ENCODE results near the gene SLC22A1. TPM values are rescaled to one million over a fixed set of nuclear protein-coding genes. Genes with fewer than 3 reads are reported as not detected.
"Not testable (repeated sequence)": the region's sequence is repeated elsewhere in the genome, so short reads cannot be mapped to it uniquely, and the experiment has no call there.

SLC22A1 gene
- total RNA-seq, 1 donor from 2014 or later: 3.2 TPM

- Histone ChIP-seq H3K4me3 (ENCODE audit: insufficient read depth, low read depth, low read length) (no peak overlapping the region), H3K9me3 (ENCODE audit: insufficient read depth, low read depth, low read length) (no peaks in the 10 kb centered on the region), H3K27me3 (ENCODE audit: insufficient read depth, low read length) (no peaks in the 10 kb centered on the region), H3K36me3 (ENCODE audit: insufficient read depth, low read length) (no peaks in the 10 kb centered on the region), H3K4me1 (ENCODE audit: insufficient read depth, low read length) (peaks cover 21% of the 10 kb centered on the region), H3K27ac (ENCODE audit: low read depth, low read length) (peak overlapping the region; percentile 57), H3K79me2 (ENCODE audit: insufficient read depth, low read length) (no peaks in the 10 kb centered on the region), H3K4me2 (ENCODE audit: low read length) (peak overlapping the region; percentile 70), H4K20me1 (ENCODE audit: insufficient read depth, low read length) (no peaks in the 10 kb centered on the region), H2AFZ (ENCODE audit: low read depth, low read length) (no peak overlapping the region), H3K9ac (ENCODE audit: low read length) (peak overlapping the region; percentile 35)
- no peak for DNase-seq (ENCODE audit: low read depth)
- Mint-ChIP-seq H3K4me1 (ENCODE audit: low read depth, unreplicated experiment) (peaks cover 15% of the 10 kb centered on the region), H3K9me3 (ENCODE audit: unreplicated experiment) (no peaks in the 10 kb centered on the region), H3K27ac (ENCODE audit: unreplicated experiment) (peak overlapping the region; percentile 24), H3K4me3 (ENCODE audit: unreplicated experiment) (no peak overlapping the region), H3K27me3 (ENCODE audit: low read depth, unreplicated experiment) (peaks cover 16% of the 10 kb centered on the region), H3K36me3 (ENCODE audit: low read depth, unreplicated experiment) (peaks cover 6% of the 10 kb centered on the region)
- TF ChIP-seq EZH2 (IDR thresholded peaks at IDR 0.05; ENCODE audit: insufficient read depth, low read length) (no peak), CTCF (IDR thresholded peaks at IDR 0.05; ENCODE audit: insufficient read depth, low read depth, low read length) (no peak)
- no peak for FAIRE-seq
Observed at GRCh38 chr6:160138839-160139419, 17.3 kb downstream of the SLC22A1 start.

DNA sequence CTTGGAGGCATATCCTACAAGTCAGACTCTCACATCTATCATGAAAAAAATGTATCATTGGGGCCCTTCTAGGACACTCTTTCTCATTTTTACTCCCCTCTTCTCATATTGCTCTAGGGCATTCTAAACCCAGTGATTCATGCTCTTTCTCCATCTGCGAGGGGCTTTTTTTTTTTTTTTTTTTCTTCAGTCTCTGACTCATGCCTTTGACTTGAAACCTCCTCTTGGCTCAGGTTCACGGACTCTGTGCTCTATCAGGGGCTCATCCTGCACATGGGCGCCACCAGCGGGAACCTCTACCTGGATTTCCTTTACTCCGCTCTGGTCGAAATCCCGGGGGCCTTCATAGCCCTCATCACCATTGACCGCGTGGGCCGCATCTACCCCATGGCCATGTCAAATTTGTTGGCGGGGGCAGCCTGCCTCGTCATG lies 17.8 kb downstream of the SLC22A1 start:
- peaks cover 21% of the 10 kb centered on the region for H3K4me1 ChIP-seq (ENCODE audit: insufficient read depth, low read length)
- DNase-seq (ENCODE audit: low read depth) (peak; percentile 86), FAIRE-seq (no peak)
- H3K4me1 Mint-ChIP-seq (ENCODE audit: low read depth, unreplicated experiment): peaks cover 15% of the 10 kb centered on the region
- H3K9me3 ChIP-seq (ENCODE audit: insufficient read depth, low read depth, low read length): no peaks in the 10 kb centered on the region
- no peaks in the 10 kb centered on the region for H3K79me2 ChIP-seq (ENCODE audit: insufficient read depth, low read length)
- H3K36me3 Mint-ChIP-seq (ENCODE audit: low read depth, unreplicated experiment): peaks cover 8% of the 10 kb centered on the region
- H3K27ac Mint-ChIP-seq (ENCODE audit: unreplicated experiment): peak overlapping the region; percentile 24
- H3K27ac ChIP-seq (ENCODE audit: low read depth, low read length): peak overlapping the region; percentile 57
- no peaks in the 10 kb centered on the region for H4K20me1 ChIP-seq (ENCODE audit: insufficient read depth, low read length)
- H3K9ac ChIP-seq (ENCODE audit: low read length): no peak overlapping the region
- no peak overlapping the region for H3K4me3 Mint-ChIP-seq (ENCODE audit: unreplicated experiment)
- H3K4me3 ChIP-seq (ENCODE audit: insufficient read depth, low read depth, low read length): no peak overlapping the region
- peak overlapping the region; percentile 70 for H3K4me2 ChIP-seq (ENCODE audit: low read length)
- H3K27me3 ChIP-seq (ENCODE audit: insufficient read depth, low read length): no peaks in the 10 kb centered on the region
- H3K9me3 Mint-ChIP-seq (ENCODE audit: unreplicated experiment): peaks cover 2% of the 10 kb centered on the region
- H2AFZ ChIP-seq (ENCODE audit: low read depth, low read length): no peak overlapping the region
- TF ChIP-seq CTCF (IDR thresholded peaks at IDR 0.05; ENCODE audit: insufficient read depth, low read depth, low read length): no peak
- TF ChIP-seq EZH2 (IDR thresholded peaks at IDR 0.05; ENCODE audit: insufficient read depth, low read length): no peak
- no peaks in the 10 kb centered on the region for H3K36me3 ChIP-seq (ENCODE audit: insufficient read depth, low read length)
- H3K27me3 Mint-ChIP-seq (ENCODE audit: low read depth, unreplicated experiment): peaks cover 16% of the 10 kb centered on the region

- H2AFZ ChIP-seq (ENCODE audit: low read depth, low read length); H3K27ac ChIP-seq (ENCODE audit: low read depth, low read length); H3K27me3 Mint-ChIP-seq (ENCODE audit: low read depth, unreplicated experiment); H3K9me3 Mint-ChIP-seq (ENCODE audit: unreplicated experiment); H3K27ac Mint-ChIP-seq (ENCODE audit: unreplicated experiment); H3K79me2 ChIP-seq (ENCODE audit: insufficient read depth, low read length); H3K4me3 Mint-ChIP-seq (ENCODE audit: unreplicated experiment); H3K9me3 ChIP-seq (ENCODE audit: insufficient read depth, low read depth, low read length); H3K9ac ChIP-seq (ENCODE audit: low read length); FAIRE-seq; H3K27me3 ChIP-seq (ENCODE audit: insufficient read depth, low read length); H3K4me3 ChIP-seq (ENCODE audit: insufficient read depth, low read depth, low read length); H3K36me3 ChIP-seq (ENCODE audit: insufficient read depth, low read length); H4K20me1 ChIP-seq (ENCODE audit: insufficient read depth, low read length); H3K4me2 ChIP-seq (ENCODE audit: low read length); DNase-seq (ENCODE audit: low read depth): not testable (repeated sequence)
- peaks cover 15% of the 10 kb centered on the region for H3K36me3 Mint-ChIP-seq (ENCODE audit: low read depth, unreplicated experiment)
- peaks cover 21% of the 10 kb centered on the region for H3K4me1 ChIP-seq (ENCODE audit: insufficient read depth, low read length)
- peaks cover 15% of the 10 kb centered on the region for H3K4me1 Mint-ChIP-seq (ENCODE audit: low read depth, unreplicated experiment)
Observed at GRCh38 chr6:160140493-160140892, 18.9 kb downstream of the SLC22A1 start.

Measured in astrocyte (in vitro differentiated cells and primary cell).